Kidney glomerular epithelial cell (primary cell): ENCODE measurements around the gene CLIC5.

Source experiments
- DNase-seq: peaks from one replicate; lab custom pipeline; 2025; lab: John Stamatoyannopoulos, UW

CLIC5 gene

GRCh38 chr6:46015119-46015968 is at the start of gene CLIC5:
TSS of gene CLIC5 (minus strand) at chr6:46015860. CDS start at chr6:46015542, 318 bp downstream.
- no peak for DNase-seq

GRCh38 chr6:46062991-46063390 is 47.3 kb upstream of the CLIC5 start:
- no peak for DNase-seq

GRCh38 chr6:46062312-46062711 is 46.7 kb upstream of the CLIC5 start:
- DNase-seq: peak; percentile 85

GRCh38 chr6:46061497-46061896 is 45.8 kb upstream of the CLIC5 start:
- DNase-seq: no peak

GRCh38 chr6:46059608-46060007 is 43.9 kb upstream of the CLIC5 start:
- no peak for DNase-seq

GRCh38 chr6:46058951-46059350 is 43.3 kb upstream of the CLIC5 start:
- no peak for DNase-seq

GRCh38 chr6:46057792-46058191 is 42.1 kb upstream of the CLIC5 start:
- no peak for DNase-seq

- no peak for DNase-seq
Measured at GRCh38 chr6:46056906-46057529, 41.4 kb upstream of the CLIC5 start.

- no peak for DNase-seq
Measured at GRCh38 chr6:46054516-46054915, 38.9 kb upstream of the CLIC5 start.

GRCh38 chr6:46053039-46053933 is 37.6 kb upstream of the CLIC5 start:
- DNase-seq: no peak

GRCh38 chr6:46052479-46052878 is 36.8 kb upstream of the CLIC5 start:
- DNase-seq: no peak

- no peak for DNase-seq
Measured at GRCh38 chr6:46051962-46052361, 36.3 kb upstream of the CLIC5 start.

GRCh38 chr6:46050845-46051405 is 35.3 kb upstream of the CLIC5 start:
- DNase-seq: no peak

GRCh38 chr6:46048646-46049297 is 33.1 kb upstream of the CLIC5 start:
- no peak for DNase-seq

GRCh38 chr6:46046558-46047174 is 31.0 kb upstream of the CLIC5 start:
- no peak for DNase-seq

GRCh38 chr6:46044881-46045617 is 29.4 kb upstream of the CLIC5 start:
- peak; percentile 92 for DNase-seq

- DNase-seq: peak; percentile 78
Measured at GRCh38 chr6:46042355-46042999, 26.8 kb upstream of the CLIC5 start.

GRCh38 chr6:46040288-46040687 is 24.6 kb upstream of the CLIC5 start:
- no peak for DNase-seq

GRCh38 chr6:46039646-46040045 is 24.0 kb upstream of the CLIC5 start:
- DNase-seq: no peak

GRCh38 chr6:46036911-46037310 is 21.3 kb upstream of the CLIC5 start:
- DNase-seq: no peak
